Urinary bladder (tissue), 4 donors: ENCODE results near the gene AFF3. TPM values are rescaled to one million over a fixed set of nuclear protein-coding genes. Genes with fewer than 3 reads are reported as not detected.

Experiments
- DNase-seq: peaks from one replicate; pipeline ENCODE4 v3.0.0-alpha.2; 2015; ENCODE audit errors: extremely low spot score
- H3K27ac ChIP-seq: one replicate; pipeline ENCODE4 v1.5.1; 2013; ENCODE audit warnings: low read depth, mild to moderate bottlenecking, moderate library complexity
- H3K36me3 ChIP-seq: one replicate; pipeline ENCODE4 v1.6.1; 2013; ENCODE audit warnings: mild to moderate bottlenecking, moderate library complexity; ENCODE audit not compliant: insufficient read depth
- H3K4me1 ChIP-seq: one replicate; pipeline ENCODE4 v1.6.1; 2013; ENCODE audit warnings: mild to moderate bottlenecking, moderate library complexity; ENCODE audit not compliant: insufficient read depth
- H3K4me3 ChIP-seq: one replicate; pipeline ENCODE4 v1.5.1; 2013; ENCODE audit warnings: low read depth, low read length
- WGBS: extraction: QIAGEN DNeasy Blood & Tissue Kit; methylation state at CpG from one replicate; pipeline ENCODE4 v1.1.7; 2013; 5-methylcytosine and 5-hydroxymethylcytosine counted together
- polyA plus RNA-seq: library from polyadenylated mRNA; stranded (reverse); fragments of 200-250 nt; gene quantifications from one replicate; pipeline ENCODE4 v1.2.3, GENCODE V29; 2013
- total RNA-seq: library from RNA; depleted of rRNA; stranded (reverse); fragments of >200 nt; gene quantifications from one replicate; pipeline ENCODE4 v1.2.3, GENCODE V29; 2014
- donor health status: healthy with polysubstance abuse.
- donor health status: healthy.

AFF3 gene
- total and polyA plus RNA-seq, 2 donors: 15.1 to 43.5 TPM

- Histone ChIP-seq H3K4me3 (no peak overlapping the region), H3K36me3 (no peaks in the 10 kb centered on the region), H3K27ac (no peak overlapping the region), H3K4me1 (no peaks in the 10 kb centered on the region)
- 53% methylated on average over 9 of the region's 9 CpGs for WGBS
- no peak for DNase-seq
These were observed 431.2 kb downstream of the AFF3 start for GRCh38 chr2:99711144-99711543.

GRCh38 chr2:99710721-99711120, 431.7 kb downstream of the AFF3 start:
- no peaks in the 10 kb centered on the region for H3K36me3 ChIP-seq
- H3K4me1 ChIP-seq: no peaks in the 10 kb centered on the region
- H3K4me3 ChIP-seq: no peak overlapping the region
- 30% methylated on average over 6 of the region's 6 CpGs for WGBS
- H3K27ac ChIP-seq: no peak overlapping the region
- DNase-seq: no peak

GRCh38 chr2:99709229-99709628, 433.2 kb downstream of the AFF3 start:
- H3K27ac ChIP-seq: no peak overlapping the region
- no peak for DNase-seq
- no peaks in the 10 kb centered on the region for H3K36me3 ChIP-seq
- H3K4me1 ChIP-seq: no peaks in the 10 kb centered on the region
- H3K4me3 ChIP-seq: no peak overlapping the region
- WGBS: 87% methylated on average over 2 of the region's 2 CpGs

GRCh38 chr2:99708231-99708630, 434.2 kb downstream of the AFF3 start:
- WGBS: 75% methylated on average over 3 of the region's 3 CpGs
- DNase-seq: no peak
- H3K4me3 ChIP-seq: no peak overlapping the region
- no peak overlapping the region for H3K27ac ChIP-seq
- no peaks in the 10 kb centered on the region for H3K4me1 ChIP-seq
- H3K36me3 ChIP-seq: no peaks in the 10 kb centered on the region

- DNase-seq: no peak
- WGBS: 85% methylated on average over 1 of the region's 1 CpG
- H3K36me3 ChIP-seq: no peaks in the 10 kb centered on the region
- H3K27ac ChIP-seq: no peak overlapping the region
- H3K4me3 ChIP-seq: no peak overlapping the region
- H3K4me1 ChIP-seq: no peaks in the 10 kb centered on the region
These were observed 434.8 kb downstream of the AFF3 start for GRCh38 chr2:99707592-99707991.

- H3K36me3 ChIP-seq: no peaks in the 10 kb centered on the region
- H3K4me1 ChIP-seq: no peaks in the 10 kb centered on the region
- no peak overlapping the region for H3K27ac ChIP-seq
- DNase-seq: no peak
- WGBS: 24% methylated on average over 4 of the region's 4 CpGs
- H3K4me3 ChIP-seq: no peak overlapping the region
These were observed 435.7 kb downstream of the AFF3 start for GRCh38 chr2:99706735-99707134.

- Histone ChIP-seq H3K4me1 (no peaks in the 10 kb centered on the region), H3K4me3 (no peak overlapping the region), H3K36me3 (no peaks in the 10 kb centered on the region), H3K27ac (no peak overlapping the region)
- no peak for DNase-seq
- WGBS: 86% methylated on average over 7 of the region's 7 CpGs
These were observed 440.9 kb downstream of the AFF3 start for GRCh38 chr2:99701503-99701902.

- Histone ChIP-seq H3K36me3 (no peaks in the 10 kb centered on the region), H3K4me1 (no peaks in the 10 kb centered on the region), H3K4me3 (no peak overlapping the region), H3K27ac (no peak overlapping the region)
- no peak for DNase-seq
- WGBS: 83% methylated on average over 14 of the region's 14 CpGs
These were observed 441.6 kb downstream of the AFF3 start for GRCh38 chr2:99700482-99701398.

- no peak overlapping the region for H3K4me3 ChIP-seq
- H3K36me3 ChIP-seq: no peaks in the 10 kb centered on the region
- no peak overlapping the region for H3K27ac ChIP-seq
- H3K4me1 ChIP-seq: no peaks in the 10 kb centered on the region
- WGBS: 92% methylated on average over 2 of the region's 2 CpGs
- DNase-seq: no peak
These were observed 443.5 kb downstream of the AFF3 start for GRCh38 chr2:99698896-99699295.

- DNase-seq: no peak
- Histone ChIP-seq H3K4me3 (no peak overlapping the region), H3K36me3 (no peaks in the 10 kb centered on the region), H3K4me1 (no peaks in the 10 kb centered on the region), H3K27ac (no peak overlapping the region)
These were observed 444.4 kb downstream of the AFF3 start for GRCh38 chr2:99697811-99698568.

GRCh38 chr2:99695944-99696253, 446.5 kb downstream of the AFF3 start:
- Histone ChIP-seq H3K36me3 (no peaks in the 10 kb centered on the region), H3K27ac (no peak overlapping the region), H3K4me1 (no peaks in the 10 kb centered on the region), H3K4me3 (no peak overlapping the region)
- no peak for DNase-seq

GRCh38 chr2:99695130-99695943, 447.1 kb downstream of the AFF3 start:
- no peaks in the 10 kb centered on the region for H3K4me1 ChIP-seq
- no peak for DNase-seq
- 84% methylated on average over 11 of the region's 11 CpGs for WGBS
- H3K4me3 ChIP-seq: no peak overlapping the region
- H3K36me3 ChIP-seq: no peaks in the 10 kb centered on the region
- no peak overlapping the region for H3K27ac ChIP-seq

- Histone ChIP-seq H3K4me1 (no peaks in the 10 kb centered on the region), H3K36me3 (no peaks in the 10 kb centered on the region), H3K4me3 (no peak overlapping the region), H3K27ac (no peak overlapping the region)
- 89% methylated on average over 7 of the region's 7 CpGs for WGBS
- no peak for DNase-seq
These were observed 448.1 kb downstream of the AFF3 start for GRCh38 chr2:99694331-99694730.
